Muscle layer of colon (tissue), 2 donors: ENCODE results near the gene HIP1R.
"Not testable (repeated sequence)": the region's sequence is repeated elsewhere in the genome, so short reads cannot be mapped to it uniquely, and the experiment has no call there.

Source experiments
- H3K27ac ChIP-seq: one replicate; pipeline ENCODE4 v1.7.0; 2013; ENCODE audit warnings: low read depth, mild to moderate bottlenecking, low read length, moderate library complexity
- H3K27me3 ChIP-seq, 2 donors: one replicate each; pipeline ENCODE4 v1.7.0; 2013; ENCODE audit warnings: low read length in 2 of 2, mild to moderate bottlenecking in 2 of 2; ENCODE audit not compliant: insufficient read depth in 2 of 2, control insufficient read depth in 1 of 2
- H3K36me3 ChIP-seq: one replicate; pipeline ENCODE4 v1.7.0; 2013; ENCODE audit warnings: mild to moderate bottlenecking, low read length; ENCODE audit not compliant: insufficient read depth
- H3K4me1 ChIP-seq: one replicate; pipeline ENCODE4 v1.7.0; 2013; ENCODE audit warnings: mild to moderate bottlenecking, low read length; ENCODE audit not compliant: insufficient read depth
- H3K4me3 ChIP-seq, 2 donors: one replicate each; pipeline ENCODE4 v1.7.0; 2013; ENCODE audit warnings: low read length in 2 of 2, low read depth in 1 of 2, mild to moderate bottlenecking in 1 of 2, moderate library complexity in 1 of 2
- H3K9ac ChIP-seq: one replicate; pipeline ENCODE4 v1.7.0; 2013; ENCODE audit warnings: low read length
- H3K9me3 ChIP-seq: one replicate; pipeline ENCODE4 v1.7.0; 2013; ENCODE audit warnings: mild to moderate bottlenecking, low read length
- donor health status: abdominal sarcoma.
- donor health status: Adenocarcinoma of cecum.

The HIP1R gene

GRCh38 chr12:122874081-122874480 is 38.8 kb downstream of the HIP1R start:
- Histone ChIP-seq H3K36me3 (peaks cover 12% of the 10 kb centered on the region), H3K4me1 (peaks cover 26% of the 10 kb centered on the region), H3K4me3 (no peak overlapping the region), H3K9me3 (no peaks in the 10 kb centered on the region), H3K9ac (no peak overlapping the region), H3K27ac (no peak overlapping the region), H3K27me3 (no peaks in the 10 kb centered on the region)

GRCh38 chr12:122875590-122876220 is 40.4 kb downstream of the HIP1R start:
- H3K27me3 ChIP-seq, result no peaks in the 10 kb centered on the region
- no peak overlapping the region for H3K27ac ChIP-seq
- no peak overlapping the region for H3K4me3 ChIP-seq
- no peak overlapping the region for H3K9ac ChIP-seq
- H3K9me3 ChIP-seq, result no peaks in the 10 kb centered on the region
- H3K36me3 ChIP-seq, result no peaks in the 10 kb centered on the region
- peaks cover 22% of the 10 kb centered on the region for H3K4me1 ChIP-seq

GRCh38 chr12:122876281-122876680 is 41.0 kb downstream of the HIP1R start:
- H3K4me1 ChIP-seq, result peaks cover 16% of the 10 kb centered on the region
- H3K9me3 ChIP-seq, H3K27me3 ChIP-seq, H3K27ac ChIP-seq, H3K36me3 ChIP-seq, H3K9ac ChIP-seq, H3K4me3 ChIP-seq: not testable (repeated sequence)

GRCh38 chr12:122876731-122877130 is 41.5 kb downstream of the HIP1R start:
- Histone ChIP-seq H3K27me3 (no peaks in the 10 kb centered on the region), H3K9ac (no peak overlapping the region), H3K9me3 (no peaks in the 10 kb centered on the region), H3K27ac (no peak overlapping the region), H3K4me1 (peaks cover 12% of the 10 kb centered on the region), H3K36me3 (no peaks in the 10 kb centered on the region), H3K4me3 (no peak overlapping the region)

- H3K27ac ChIP-seq, result no peak overlapping the region
- no peak overlapping the region for H3K4me3 ChIP-seq
- H3K27me3 ChIP-seq, result no peaks in the 10 kb centered on the region
- H3K9me3 ChIP-seq, result no peaks in the 10 kb centered on the region
- H3K9ac ChIP-seq, result no peak overlapping the region
- H3K36me3 ChIP-seq, result no peaks in the 10 kb centered on the region
- no peaks in the 10 kb centered on the region for H3K4me1 ChIP-seq
Measured at GRCh38 chr12:122878780-122879612, 43.7 kb downstream of the HIP1R start.

- no peak overlapping the region for H3K27ac ChIP-seq
- no peak overlapping the region for H3K9ac ChIP-seq
Measured at GRCh38 chr12:122880155-122880667, 45.0 kb downstream of the HIP1R start.

GRCh38 chr12:122880668-122881067 is 45.4 kb downstream of the HIP1R start:
- Histone ChIP-seq H3K4me1 (no peaks in the 10 kb centered on the region), H3K36me3 (no peaks in the 10 kb centered on the region), H3K9me3 (no peaks in the 10 kb centered on the region), H3K27ac (no peak overlapping the region), H3K27me3 (no peaks in the 10 kb centered on the region), H3K9ac (no peak overlapping the region), H3K4me3 (no peak overlapping the region)

More at GRCh38 chr12:122880155-122880667, 45.0 kb downstream of the HIP1R start:
- Histone ChIP-seq H3K4me1 (no peaks in the 10 kb centered on the region), H3K4me3 (no peak overlapping the region), H3K9me3 (no peaks in the 10 kb centered on the region), H3K27me3 (no peaks in the 10 kb centered on the region), H3K36me3 (no peaks in the 10 kb centered on the region)

- no peak overlapping the region for H3K4me3 ChIP-seq
- peaks cover 9% of the 10 kb centered on the region for H3K4me1 ChIP-seq
- H3K27ac ChIP-seq, result no peak overlapping the region
- no peak overlapping the region for H3K9ac ChIP-seq
- no peaks in the 10 kb centered on the region for H3K27me3 ChIP-seq
- H3K9me3 ChIP-seq, result no peaks in the 10 kb centered on the region
- no peaks in the 10 kb centered on the region for H3K36me3 ChIP-seq
Measured at GRCh38 chr12:122882908-122883558, 47.8 kb downstream of the HIP1R start.

GRCh38 chr12:122884091-122884826 is 49.0 kb downstream of the HIP1R start:
- Histone ChIP-seq H3K9me3 (no peaks in the 10 kb centered on the region), H3K27me3 (no peaks in the 10 kb centered on the region), H3K9ac (no peak overlapping the region), H3K4me1 (peaks cover 20% of the 10 kb centered on the region), H3K36me3 (no peaks in the 10 kb centered on the region), H3K4me3 (no peak overlapping the region), H3K27ac (no peak overlapping the region)

GRCh38 chr12:122884860-122885259 is 49.6 kb downstream of the HIP1R start:
- H3K4me3 ChIP-seq, result no peak overlapping the region
- no peak overlapping the region for H3K9ac ChIP-seq
- no peaks in the 10 kb centered on the region for H3K36me3 ChIP-seq
- peaks cover 20% of the 10 kb centered on the region for H3K4me1 ChIP-seq
- no peaks in the 10 kb centered on the region for H3K9me3 ChIP-seq
- H3K27ac ChIP-seq, result no peak overlapping the region
- H3K27me3 ChIP-seq, result no peaks in the 10 kb centered on the region

- no peaks in the 10 kb centered on the region for H3K9me3 ChIP-seq
- peaks cover 20% of the 10 kb centered on the region for H3K4me1 ChIP-seq
- H3K27me3 ChIP-seq, result no peaks in the 10 kb centered on the region
- H3K9ac ChIP-seq, result no peak overlapping the region
- H3K36me3 ChIP-seq, result no peaks in the 10 kb centered on the region
- H3K27ac ChIP-seq, result no peak overlapping the region
- no peak overlapping the region for H3K4me3 ChIP-seq
Measured at GRCh38 chr12:122886161-122886560, 50.9 kb downstream of the HIP1R start.
